NOMO-1 treated with DMSO at 0.1 percent for 48 hours (cell line): ENCODE results near the gene PLEK2.

ENCODE experiments used
- DNase-seq: peaks from one replicate; lab custom pipeline; 2025; ENCODE audit not compliant: unreplicated experiment; lab: John Stamatoyannopoulos, UW

PLEK2 gene

GRCh38 chr14:67405771-67406170 is 6.2 kb downstream of the PLEK2 start:
- no peak for DNase-seq

- DNase-seq, result no peak
Measured at GRCh38 chr14:67400434-67400833, 11.5 kb downstream of the PLEK2 start.

GRCh38 chr14:67397536-67397935 is 14.4 kb downstream of the PLEK2 start:
- no peak for DNase-seq

GRCh38 chr14:67396381-67396970 is 15.5 kb downstream of the PLEK2 start:
- DNase-seq, result no peak

GRCh38 chr14:67395876-67396189 is 16.1 kb downstream of the PLEK2 start:
- no peak for DNase-seq

GRCh38 chr14:67395086-67395875 is 16.7 kb downstream of the PLEK2 start:
- DNase-seq, result no peak

GRCh38 chr14:67393689-67394088 is 18.3 kb downstream of the PLEK2 start:
- DNase-seq, result no peak

GRCh38 chr14:67392800-67393199 is 19.2 kb downstream of the PLEK2 start:
- no peak for DNase-seq

GRCh38 chr14:67392123-67392522 is 19.8 kb downstream of the PLEK2 start:
- no peak for DNase-seq

GRCh38 chr14:67391268-67391667 is 20.7 kb downstream of the PLEK2 start:
- DNase-seq, result no peak

- no peak for DNase-seq
Measured at GRCh38 chr14:67389811-67390534, 22.0 kb downstream of the PLEK2 start.

GRCh38 chr14:67389275-67389674 is 22.7 kb downstream of the PLEK2 start:
- DNase-seq, result no peak

GRCh38 chr14:67387195-67387594 is 24.8 kb downstream of the PLEK2 start:
- no peak for DNase-seq

- DNase-seq, result no peak
Measured at GRCh38 chr14:67385618-67386017, 26.3 kb downstream of the PLEK2 start.

GRCh38 chr14:67385120-67385519 is 26.8 kb downstream of the PLEK2 start:
- DNase-seq, result no peak

- no peak for DNase-seq
Measured at GRCh38 chr14:67377916-67378315, 34.0 kb downstream of the PLEK2 start.

- no peak for DNase-seq
Measured at GRCh38 chr14:67373347-67373746, 38.6 kb downstream of the PLEK2 start.

GRCh38 chr14:67372833-67373232 is 39.1 kb downstream of the PLEK2 start:
- DNase-seq, result no peak

GRCh38 chr14:67371247-67372148 is 40.5 kb downstream of the PLEK2 start:
- DNase-seq, result no peak

- no peak for DNase-seq
Measured at GRCh38 chr14:67370830-67371229, 41.1 kb downstream of the PLEK2 start.

GRCh38 chr14:67365476-67365875 is 46.5 kb downstream of the PLEK2 start:
- DNase-seq, result no peak
